ENCODE data around the gene HIVEP2. TPM values are rescaled to one million over a fixed set of nuclear protein-coding genes. Genes with fewer than 3 reads are reported as not detected.

HIVEP2 gene
- polyA plus RNA-seq, 1 donor from 2014 or later = 5.9 TPM

GRCh38 chr6:142861711-142862110, 83.3 kb downstream of the HIVEP2 start:
- Mint-ChIP-seq H3K4me1 (peaks cover 49 to 53% (median 52%) of the 10 kb centered on the region in 3 donors), H3K4me3 (no peak overlapping the region), H3K36me3 (peaks cover 1% of the 10 kb centered on the region), H3K9me3 (peaks cover 0 to 2% (median 0%) of the 10 kb centered on the region in 3 donors), H3K27me3 (no peaks in the 10 kb centered on the region), H3K27ac (peak overlapping the region in 2 of 3 donors; percentile 64 to 74)

GRCh38 chr6:142860498-142860897, 84.5 kb downstream of the HIVEP2 start:
- no peak overlapping the region for H3K4me3 Mint-ChIP-seq
- peak overlapping the region in 1 of 3 donors; percentile 18 for H3K27ac Mint-ChIP-seq
- no peaks in the 10 kb centered on the region for H3K27me3 Mint-ChIP-seq
- H3K4me1 Mint-ChIP-seq = peaks cover 51 to 56% (median 55%) of the 10 kb centered on the region in 3 donors
- peaks cover 0 to 2% (median 0%) of the 10 kb centered on the region in 3 donors for H3K9me3 Mint-ChIP-seq
- peaks cover 1% of the 10 kb centered on the region for H3K36me3 Mint-ChIP-seq

- peaks cover 0 to 2% (median 0%) of the 10 kb centered on the region in 3 donors for H3K9me3 Mint-ChIP-seq
- H3K36me3 Mint-ChIP-seq = no peaks in the 10 kb centered on the region
- H3K27ac Mint-ChIP-seq = peak overlapping the region; percentile 92 to 99 (median 97)
- H3K4me1 Mint-ChIP-seq = peaks cover 63 to 69% (median 65%) of the 10 kb centered on the region in 3 donors
- H3K4me3 Mint-ChIP-seq = peak overlapping the region; percentile 80 to 90 (median 86)
- no peaks in the 10 kb centered on the region for H3K27me3 Mint-ChIP-seq
Measured at GRCh38 chr6:142857796-142858555, 87.0 kb downstream of the HIVEP2 start.

- no peaks in the 10 kb centered on the region for H3K27me3 Mint-ChIP-seq
- peak overlapping the region; percentile 80 to 90 (median 86) for H3K4me3 Mint-ChIP-seq
- peaks cover 69 to 75% (median 72%) of the 10 kb centered on the region in 3 donors for H3K4me1 Mint-ChIP-seq
- no peaks in the 10 kb centered on the region for H3K36me3 Mint-ChIP-seq
- H3K27ac Mint-ChIP-seq = peak overlapping the region; percentile 92 to 99 (median 97)
- H3K9me3 Mint-ChIP-seq = peaks cover 0 to 2% (median 0%) of the 10 kb centered on the region in 3 donors
Measured at GRCh38 chr6:142857233-142857761, 87.7 kb downstream of the HIVEP2 start.

GRCh38 chr6:142856624-142857232, 88.2 kb downstream of the HIVEP2 start:
- peak overlapping the region; percentile 92 to 99 (median 97) for H3K27ac Mint-ChIP-seq
- peak overlapping the region; percentile 80 to 90 (median 86) for H3K4me3 Mint-ChIP-seq
- no peaks in the 10 kb centered on the region for H3K27me3 Mint-ChIP-seq
- peaks cover 70 to 75% (median 72%) of the 10 kb centered on the region in 3 donors for H3K4me1 Mint-ChIP-seq
- H3K9me3 Mint-ChIP-seq = peaks cover 0 to 2% (median 0%) of the 10 kb centered on the region in 3 donors
- H3K36me3 Mint-ChIP-seq = no peaks in the 10 kb centered on the region

GRCh38 chr6:142855893-142856623, 88.9 kb downstream of the HIVEP2 start:
- H3K4me3 Mint-ChIP-seq = peak overlapping the region; percentile 80 to 90 (median 86)
- H3K4me1 Mint-ChIP-seq = peaks cover 67 to 76% (median 70%) of the 10 kb centered on the region in 3 donors
- peaks cover 0 to 2% (median 0%) of the 10 kb centered on the region in 3 donors for H3K9me3 Mint-ChIP-seq
- H3K27me3 Mint-ChIP-seq = no peaks in the 10 kb centered on the region
- peak overlapping the region; percentile 92 to 99 (median 97) for H3K27ac Mint-ChIP-seq
- no peaks in the 10 kb centered on the region for H3K36me3 Mint-ChIP-seq

- Mint-ChIP-seq H3K27me3 (no peaks in the 10 kb centered on the region), H3K27ac (peak overlapping the region; percentile 92 to 99 (median 97)), H3K4me3 (peak overlapping the region in 3 of 4 donors; percentile 82 to 90 (median 89)), H3K9me3 (peaks cover 0 to 2% (median 0%) of the 10 kb centered on the region in 3 donors), H3K36me3 (peaks cover 4% of the 10 kb centered on the region), H3K4me1 (peaks cover 67 to 81% (median 81%) of the 10 kb centered on the region in 3 donors)
Measured at GRCh38 chr6:142854589-142855488, 90.1 kb downstream of the HIVEP2 start.

- Mint-ChIP-seq H3K36me3 (peaks cover 4% of the 10 kb centered on the region), H3K27me3 (no peaks in the 10 kb centered on the region), H3K27ac (peak overlapping the region; percentile 1 to 97 (median 92)), H3K4me3 (peak overlapping the region; percentile 48 to 67 (median 57)), H3K4me1 (peaks cover 70 to 89% (median 84%) of the 10 kb centered on the region in 3 donors), H3K9me3 (no peaks in the 10 kb centered on the region)
Measured at GRCh38 chr6:142853244-142854180, 91.5 kb downstream of the HIVEP2 start.

GRCh38 chr6:142851601-142852000, 93.4 kb downstream of the HIVEP2 start:
- H3K27ac Mint-ChIP-seq = peak overlapping the region in 2 of 3 donors; percentile 47 to 86
- no peaks in the 10 kb centered on the region for H3K27me3 Mint-ChIP-seq
- no peak overlapping the region for H3K4me3 Mint-ChIP-seq
- H3K9me3 Mint-ChIP-seq = no peaks in the 10 kb centered on the region
- H3K4me1 Mint-ChIP-seq = peaks cover 77 to 93% (median 82%) of the 10 kb centered on the region in 3 donors
- H3K36me3 Mint-ChIP-seq = peaks cover 4% of the 10 kb centered on the region

GRCh38 chr6:142850679-142851423, 94.1 kb downstream of the HIVEP2 start:
- H3K27me3 Mint-ChIP-seq = no peaks in the 10 kb centered on the region
- H3K9me3 Mint-ChIP-seq = no peaks in the 10 kb centered on the region
- peaks cover 4% of the 10 kb centered on the region for H3K36me3 Mint-ChIP-seq
- peak overlapping the region in 2 of 4 donors; percentile 19 to 81 for H3K4me3 Mint-ChIP-seq
- H3K4me1 Mint-ChIP-seq = peaks cover 79 to 93% (median 82%) of the 10 kb centered on the region in 3 donors
- peak overlapping the region in 2 of 3 donors; percentile 47 to 86 for H3K27ac Mint-ChIP-seq

- Mint-ChIP-seq H3K36me3 (peaks cover 4% of the 10 kb centered on the region), H3K9me3 (no peaks in the 10 kb centered on the region), H3K4me3 (peak overlapping the region in 3 of 4 donors; percentile 24 to 81 (median 39)), H3K27me3 (no peaks in the 10 kb centered on the region), H3K27ac (peak overlapping the region; percentile 58 to 93 (median 76)), H3K4me1 (peaks cover 75 to 90% (median 78%) of the 10 kb centered on the region in 3 donors)
Measured at GRCh38 chr6:142848976-142849375, 96.0 kb downstream of the HIVEP2 start.

GRCh38 chr6:142848156-142848555, 96.8 kb downstream of the HIVEP2 start:
- H3K9me3 Mint-ChIP-seq = no peaks in the 10 kb centered on the region
- peak overlapping the region; percentile 3 to 65 (median 56) for H3K27ac Mint-ChIP-seq
- H3K4me3 Mint-ChIP-seq = peak overlapping the region in 3 of 4 donors; percentile 39 to 83 (median 40)
- H3K27me3 Mint-ChIP-seq = no peaks in the 10 kb centered on the region
- H3K4me1 Mint-ChIP-seq = peaks cover 72 to 90% (median 75%) of the 10 kb centered on the region in 3 donors
- H3K36me3 Mint-ChIP-seq = peaks cover 4% of the 10 kb centered on the region

Measured in IgD-negative memory B cell (primary cell).